Caki2 (cell line): ENCODE results near the gene ALPP. TPM values are rescaled to one million over a fixed set of nuclear protein-coding genes. Genes with fewer than 3 reads are reported as not detected.
"Not testable (repeated sequence)": the region's sequence is repeated elsewhere in the genome, so short reads cannot be mapped to it uniquely, and the experiment has no call there.

ENCODE experiments used
- DNase-seq: peaks from one replicate; pipeline ENCODE4 v3.0.0-alpha.2; 2015; ENCODE audit warnings: low read depth
- in situ Hi-C: cut with HindIII; loops from 2 replicates; pipeline ENCODE4 v1.10.0; 2016; ENCODE audit warnings: low sequenced_read_pairs, low pct_unique_long_range_greater_than_20kb, mixed read lengths
- total RNA-seq: library from RNA; depleted of rRNA; stranded (reverse); fragments of >200 nt; shearing (Covaris generic); gene quantifications from 2 replicates; pipeline ENCODE4 v1.2.3, GENCODE V29; 2014; ENCODE audit warnings: low replicate concordance

Gene ALPP
- total RNA-seq, 1 experiment from 2014 or later, result not detected

GRCh38 chr2:232354069-232354468 lies 24.5 kb upstream of the ALPP start:
- no peak for DNase-seq
- in situ Hi-C loops, result no loop called here

DNA sequence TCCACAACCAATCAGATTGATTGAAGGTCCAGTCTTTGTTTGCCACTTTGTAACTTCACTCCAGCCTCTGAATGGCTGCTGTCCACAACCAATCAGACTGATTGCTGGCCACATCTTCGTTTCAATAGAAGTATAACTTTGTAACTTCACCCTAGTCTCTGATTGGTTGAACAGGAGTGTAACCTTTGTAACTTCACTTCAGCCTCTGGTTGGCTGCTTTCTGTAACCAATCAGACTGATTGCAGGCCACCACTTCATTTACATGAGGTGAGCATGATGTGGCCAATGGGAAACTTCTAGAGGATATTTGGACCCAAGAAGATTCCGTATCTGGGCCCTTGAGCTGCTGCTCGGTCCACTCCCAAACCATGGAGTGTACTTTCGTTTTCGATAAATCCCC lies 16.9 kb upstream of the ALPP start:
- in situ Hi-C loops, result no loop called here
- no peak for DNase-seq

- in situ Hi-C loops, result no loop called here
These were observed 16.2 kb upstream of the ALPP start for GRCh38 chr2:232362174-232362900.

DNA sequence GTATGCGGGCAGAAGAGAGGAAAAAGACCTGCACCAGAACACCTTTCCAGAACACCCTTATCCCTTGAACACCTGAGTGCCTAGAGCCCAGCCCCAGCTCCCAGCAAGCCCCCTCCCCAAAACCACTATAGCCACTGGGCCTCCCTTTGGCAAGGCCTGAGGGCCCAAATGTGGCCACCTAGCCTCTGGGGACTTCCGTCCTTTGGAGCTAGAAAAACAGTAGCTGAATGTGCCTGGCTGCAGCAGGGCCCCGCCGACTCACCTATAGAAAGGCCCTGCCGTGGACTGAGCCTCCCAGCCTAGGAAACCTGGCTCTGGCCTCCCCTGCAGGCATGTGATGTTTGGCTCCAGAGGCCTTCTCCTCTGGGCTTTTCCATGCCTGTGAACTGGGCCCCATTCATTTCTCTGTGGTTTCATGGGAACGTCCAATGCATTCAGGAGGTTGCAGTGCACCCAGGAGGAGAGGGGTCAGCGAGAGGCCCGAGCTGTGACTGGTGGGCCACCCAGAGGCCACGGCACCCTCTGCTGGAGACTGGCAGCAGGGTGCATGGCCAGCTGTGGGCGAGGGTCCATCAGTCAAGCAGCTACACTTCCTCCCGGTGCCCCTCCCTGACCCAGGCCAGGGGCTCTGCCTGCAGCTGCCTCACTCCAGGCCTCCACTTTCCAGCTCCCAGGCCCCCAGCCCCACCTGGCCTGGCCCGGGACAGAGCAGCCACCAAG lies 15.3 kb upstream of the ALPP start:
- DNase-seq, in situ Hi-C loops: not testable (repeated sequence)

More at GRCh38 chr2:232362174-232362900, 16.2 kb upstream of the ALPP start:
- no peak for DNase-seq

GRCh38 chr2:232363784-232364615 lies 14.6 kb upstream of the ALPP start:
- in situ Hi-C loops, result no loop called here
- no peak for DNase-seq

DNA sequence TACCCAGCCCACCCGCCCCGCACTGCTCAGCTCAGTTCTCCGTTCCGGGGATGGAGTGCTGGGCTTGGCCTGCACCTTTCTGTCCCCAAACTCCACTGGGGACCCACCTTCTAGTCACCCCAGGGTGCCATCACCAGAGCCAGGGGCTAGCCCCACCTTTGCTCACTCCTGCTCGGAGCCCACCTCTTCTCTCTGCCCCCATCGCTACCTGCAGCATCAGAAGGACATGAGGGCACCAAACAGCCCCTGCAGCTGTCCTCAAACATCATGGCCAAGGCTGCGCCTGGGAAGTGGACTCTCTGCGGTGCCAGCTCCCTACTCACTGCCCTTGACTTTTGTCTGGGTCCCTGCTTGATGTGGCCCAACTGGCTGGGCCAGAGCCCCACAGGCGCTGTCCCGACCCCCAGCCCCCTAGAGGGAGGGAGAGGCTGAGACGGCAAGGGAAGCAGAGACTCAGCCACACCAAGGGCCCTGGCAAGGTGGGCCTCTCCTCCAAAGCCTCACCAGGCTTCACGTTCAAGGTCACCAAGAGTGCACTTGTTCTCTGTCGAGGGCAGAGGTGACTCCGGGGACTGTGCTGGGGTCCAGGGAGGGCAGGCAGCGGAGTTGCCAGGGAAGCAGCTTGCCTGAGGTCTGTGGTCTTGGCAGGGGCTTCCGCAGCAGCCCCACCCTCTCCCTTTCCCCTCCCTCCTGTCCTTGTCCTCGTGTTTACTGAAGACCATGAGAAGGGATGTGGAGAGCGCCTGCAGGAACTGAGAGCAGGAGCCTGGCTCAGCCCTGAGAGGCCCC lies 13.6 kb upstream of the ALPP start:
- in situ Hi-C loops, DNase-seq: not testable (repeated sequence)

DNA sequence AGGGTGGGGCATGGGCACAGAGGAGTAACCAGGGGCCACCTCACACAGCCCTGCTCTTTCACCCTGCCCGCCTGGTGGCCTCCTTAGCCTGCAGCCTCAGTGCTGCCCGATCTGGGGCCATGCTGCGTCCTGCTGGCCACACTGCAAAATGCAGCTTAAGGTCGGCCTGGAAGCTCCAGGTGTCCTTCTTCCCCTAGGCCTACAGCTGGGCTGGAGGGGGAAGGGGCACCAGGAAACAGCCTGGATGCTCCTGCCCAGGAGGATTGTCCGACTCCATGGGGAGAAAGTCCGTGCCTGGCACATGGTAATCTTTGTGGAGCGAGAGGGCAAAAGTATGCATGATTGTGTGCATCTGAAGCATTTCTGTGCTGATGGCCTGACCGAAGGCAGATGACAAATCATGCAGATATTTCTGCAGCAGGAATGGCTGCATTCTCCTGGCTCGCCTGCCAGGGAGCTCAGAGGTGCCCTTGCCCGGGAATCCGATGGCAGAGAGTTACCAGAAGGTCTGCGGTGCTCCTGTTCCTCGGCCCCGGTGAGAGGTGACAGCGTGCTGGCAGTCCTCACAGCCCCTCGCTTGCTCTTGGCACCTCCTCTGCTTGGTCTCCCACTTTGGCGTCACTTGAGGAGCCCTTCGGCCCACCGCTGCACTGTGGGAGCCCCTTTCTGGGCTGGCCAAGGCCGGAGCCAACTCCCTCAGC lies 12.8 kb upstream of the ALPP start:
- in situ Hi-C loops, result no loop called here
- peak; percentile 54 for DNase-seq

DNA sequence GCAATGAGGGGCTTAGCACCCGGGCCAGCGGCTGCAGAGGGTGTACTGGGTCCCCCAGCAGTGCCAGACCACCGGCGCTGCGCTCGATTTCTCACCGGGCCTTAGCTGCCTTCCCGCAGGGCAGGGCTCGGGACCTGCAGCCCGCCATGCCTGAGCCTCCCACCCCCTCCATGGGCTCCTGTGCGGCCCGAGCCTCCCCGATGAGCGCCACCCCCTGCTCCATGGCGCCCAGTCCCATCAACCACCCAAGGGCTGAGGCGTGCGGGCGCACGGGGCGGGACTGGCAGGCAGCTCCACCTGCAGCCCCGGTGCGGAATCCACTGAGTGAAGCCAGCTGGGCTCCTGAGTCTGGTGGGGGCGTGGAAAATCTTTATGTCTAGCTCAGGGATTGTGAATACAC lies 12.1 kb upstream of the ALPP start:
- DNase-seq, in situ Hi-C loops: not testable (repeated sequence)

GRCh38 chr2:232367016-232367415 lies 11.5 kb upstream of the ALPP start:
- in situ Hi-C loops, result no loop called here
- DNase-seq, result no peak

GRCh38 chr2:232367591-232368233 lies 10.8 kb upstream of the ALPP start:
- DNase-seq, result no peak
- in situ Hi-C loops, result no loop called here

- in situ Hi-C loops, result no loop called here
- DNase-seq, result peak; percentile 41
These were observed 10.2 kb upstream of the ALPP start for GRCh38 chr2:232368311-232368731.

DNA sequence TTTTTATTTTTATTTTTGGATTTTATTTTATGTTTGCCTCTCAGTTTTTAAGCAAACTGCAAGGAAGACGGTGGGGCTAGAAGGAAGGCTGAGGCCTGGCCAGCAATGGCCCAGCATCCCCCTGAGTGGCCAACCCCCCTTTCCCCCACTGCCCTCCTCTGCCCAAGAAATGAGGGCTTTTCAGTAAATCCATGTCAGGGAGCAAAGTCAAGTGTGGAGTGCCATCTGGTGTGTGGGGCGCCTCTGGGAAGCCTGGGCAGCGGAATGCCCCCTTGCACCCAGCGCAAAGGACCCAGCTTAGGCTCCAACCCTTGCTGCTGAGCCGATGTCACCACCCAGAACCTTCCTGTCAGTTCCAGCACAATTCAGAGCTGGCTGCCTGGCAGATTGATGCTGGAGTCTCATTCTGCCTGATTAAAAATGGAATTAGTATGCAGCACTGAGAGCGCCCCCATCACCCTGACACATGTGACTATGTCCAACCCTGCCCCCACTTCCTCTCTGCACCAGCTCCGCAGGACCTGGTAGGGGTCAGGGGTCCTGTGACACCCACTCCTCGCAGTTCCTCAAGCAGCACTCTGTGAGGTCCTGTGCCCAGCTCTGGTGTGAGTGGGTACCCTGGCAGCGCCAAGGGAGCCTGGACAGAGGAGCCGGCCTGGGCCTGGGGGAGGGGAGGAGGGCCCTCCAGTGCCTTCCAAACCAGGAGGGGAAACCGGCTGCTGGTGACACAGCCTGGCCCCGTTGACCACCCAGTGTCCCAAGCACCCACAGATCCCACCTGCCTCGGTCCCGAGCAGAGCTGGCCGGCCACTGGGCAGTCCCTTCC lies 9.2 kb upstream of the ALPP start:
- in situ Hi-C loops, result no loop called here
- DNase-seq, result no peak

DNA sequence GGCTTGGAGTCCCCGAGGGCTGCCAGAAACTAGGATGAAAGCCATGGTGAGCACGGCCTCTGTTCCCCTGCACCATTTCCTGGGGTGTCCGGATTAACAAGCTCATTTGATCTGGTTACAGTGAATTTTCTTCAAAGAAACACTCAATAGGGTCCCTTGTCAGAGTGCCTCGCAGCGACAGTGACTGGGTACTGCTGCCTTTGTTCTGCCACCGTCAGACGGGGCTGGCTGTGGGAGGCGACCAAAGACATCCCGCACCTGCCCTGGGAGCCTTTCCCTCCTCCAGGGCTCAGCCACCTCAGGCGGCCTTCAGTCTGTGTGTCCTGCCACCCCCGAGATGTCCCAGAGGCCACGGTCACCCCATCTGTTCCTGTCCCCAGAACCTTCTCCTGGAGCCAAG lies 8.5 kb upstream of the ALPP start:
- in situ Hi-C loops, DNase-seq: not testable (repeated sequence)

- DNase-seq, result no peak
- in situ Hi-C loops, result no loop called here
These were observed 6.0 kb upstream of the ALPP start for GRCh38 chr2:232372231-232373208.

DNA sequence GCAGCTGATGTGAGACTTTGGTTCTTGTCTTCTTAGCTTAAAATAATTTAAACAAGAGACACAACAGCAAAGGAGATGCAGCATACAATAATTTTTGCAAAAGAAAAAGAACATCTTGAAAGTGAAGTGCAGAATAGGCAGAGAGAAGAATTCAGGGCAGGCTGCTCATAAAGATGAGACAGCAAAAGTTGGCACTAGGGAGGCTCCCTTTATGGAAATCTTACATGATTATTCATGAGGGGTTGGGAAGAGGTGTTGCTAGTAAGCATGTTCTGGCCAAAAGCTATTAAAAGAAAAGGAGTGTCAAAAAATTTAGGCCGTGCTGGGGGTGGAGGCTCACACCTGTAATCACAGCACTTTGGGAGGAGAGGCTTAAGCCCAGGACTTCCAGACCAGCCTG lies 4.2 kb upstream of the ALPP start:
- in situ Hi-C loops, result no loop called here
- no peak for DNase-seq
